Rectal smooth muscle tissue (tissue), 1 donor: ENCODE measurements around the gene PDK1.
"Not testable (repeated sequence)": the region's sequence is repeated elsewhere in the genome, so short reads cannot be mapped to it uniquely, and the experiment has no call there.

ENCODE experiments used
- H3K27ac ChIP-seq: one replicate; pipeline ENCODE4 v1.7.0; 2013; ENCODE audit warnings: low read depth, low read length, inconsistent platforms
- H3K27me3 ChIP-seq: one replicate; pipeline ENCODE4 v1.7.0; 2013; ENCODE audit warnings: low read length; ENCODE audit not compliant: control insufficient read depth, insufficient read depth
- H3K36me3 ChIP-seq: one replicate; pipeline ENCODE4 v1.7.0; 2013; ENCODE audit warnings: low read length; ENCODE audit not compliant: control insufficient read depth, insufficient read depth
- H3K4me1 ChIP-seq: one replicate; pipeline ENCODE4 v1.7.0; 2013; ENCODE audit warnings: low read length; ENCODE audit not compliant: control insufficient read depth, insufficient read depth
- H3K4me3 ChIP-seq: one replicate; pipeline ENCODE4 v1.7.0; 2013; ENCODE audit warnings: low read length
- H3K9ac ChIP-seq: one replicate; pipeline ENCODE4 v1.7.0; 2013; ENCODE audit warnings: low read length

Gene PDK1

GRCh38 chr2:172555522-172556283 lies at the start of gene PDK1:
TSS of gene PDK1 (plus strand) at chr2:172556090. CDS start at chr2:172556151, 61 bp downstream.
- peak within 1 kb of the TSS; percentile 74 for H3K27ac ChIP-seq
- peak within 1 kb of the TSS; percentile 90 for H3K9ac ChIP-seq
- no peaks in the 10 kb centered on the region for H3K36me3 ChIP-seq
- H3K4me1 ChIP-seq: peaks cover 5% of the 10 kb centered on the region
- peak within 1 kb of the TSS; percentile 98 for H3K4me3 ChIP-seq
- H3K27me3 ChIP-seq: no peaks in the 10 kb centered on the region

GRCh38 chr2:172507199-172507598 lies 48.7 kb upstream of the PDK1 start:
- no peak overlapping the region for H3K9ac ChIP-seq
- H3K4me1 ChIP-seq: no peaks in the 10 kb centered on the region
- H3K27me3 ChIP-seq: no peaks in the 10 kb centered on the region
- peaks cover 3% of the 10 kb centered on the region for H3K36me3 ChIP-seq
- H3K4me3 ChIP-seq: no peak overlapping the region
- no peak overlapping the region for H3K27ac ChIP-seq

- Histone ChIP-seq H3K27me3 (no peaks in the 10 kb centered on the region), H3K27ac (no peak overlapping the region), H3K9ac (no peak overlapping the region), H3K4me1 (no peaks in the 10 kb centered on the region), H3K4me3 (no peak overlapping the region), H3K36me3 (no peaks in the 10 kb centered on the region)
These were observed 45.8 kb upstream of the PDK1 start for GRCh38 chr2:172510088-172510487.

GRCh38 chr2:172510548-172510947 lies 45.3 kb upstream of the PDK1 start:
- no peaks in the 10 kb centered on the region for H3K4me1 ChIP-seq
- no peak overlapping the region for H3K4me3 ChIP-seq
- H3K36me3 ChIP-seq: no peaks in the 10 kb centered on the region
- no peak overlapping the region for H3K9ac ChIP-seq
- no peak overlapping the region for H3K27ac ChIP-seq
- no peaks in the 10 kb centered on the region for H3K27me3 ChIP-seq

- Histone ChIP-seq H3K4me3 (no peak overlapping the region), H3K27me3 (no peaks in the 10 kb centered on the region), H3K4me1 (no peaks in the 10 kb centered on the region), H3K27ac (no peak overlapping the region), H3K36me3 (no peaks in the 10 kb centered on the region), H3K9ac (no peak overlapping the region)
These were observed 42.9 kb upstream of the PDK1 start for GRCh38 chr2:172512810-172513523.

GRCh38 chr2:172513524-172513900 lies 42.4 kb upstream of the PDK1 start:
- H3K27ac ChIP-seq: no peak overlapping the region
- H3K4me3 ChIP-seq: no peak overlapping the region

GRCh38 chr2:172513935-172514586 lies 41.8 kb upstream of the PDK1 start:
- Histone ChIP-seq H3K27ac (no peak overlapping the region), H3K4me3 (no peak overlapping the region)

More at GRCh38 chr2:172513524-172513900, 42.4 kb upstream of the PDK1 start:
- Histone ChIP-seq H3K27me3 (no peaks in the 10 kb centered on the region), H3K4me1 (no peaks in the 10 kb centered on the region), H3K36me3 (no peaks in the 10 kb centered on the region), H3K9ac (no peak overlapping the region)

GRCh38 chr2:172516299-172516698 lies 39.6 kb upstream of the PDK1 start:
- Histone ChIP-seq H3K36me3 (no peaks in the 10 kb centered on the region), H3K27ac (no peak overlapping the region)

More at GRCh38 chr2:172513935-172514586, 41.8 kb upstream of the PDK1 start:
- Histone ChIP-seq H3K4me1 (no peaks in the 10 kb centered on the region), H3K27me3 (no peaks in the 10 kb centered on the region), H3K36me3 (no peaks in the 10 kb centered on the region), H3K9ac (no peak overlapping the region)

GRCh38 chr2:172518995-172519394 lies 36.9 kb upstream of the PDK1 start:
- H3K27ac ChIP-seq: no peak overlapping the region
- H3K27me3 ChIP-seq: no peaks in the 10 kb centered on the region
- no peak overlapping the region for H3K4me3 ChIP-seq
- no peaks in the 10 kb centered on the region for H3K4me1 ChIP-seq
- no peaks in the 10 kb centered on the region for H3K36me3 ChIP-seq
- H3K9ac ChIP-seq: no peak overlapping the region

More at GRCh38 chr2:172516299-172516698, 39.6 kb upstream of the PDK1 start:
- no peaks in the 10 kb centered on the region for H3K4me1 ChIP-seq
- H3K4me3 ChIP-seq: no peak overlapping the region
- H3K27me3 ChIP-seq: no peaks in the 10 kb centered on the region
- H3K9ac ChIP-seq: no peak overlapping the region

GRCh38 chr2:172525601-172526000 lies 30.3 kb upstream of the PDK1 start:
- H3K4me3 ChIP-seq: no peak overlapping the region
- no peak overlapping the region for H3K27ac ChIP-seq
- no peaks in the 10 kb centered on the region for H3K4me1 ChIP-seq
- H3K9ac ChIP-seq: no peak overlapping the region
- no peaks in the 10 kb centered on the region for H3K36me3 ChIP-seq
- no peaks in the 10 kb centered on the region for H3K27me3 ChIP-seq

- Histone ChIP-seq H3K9ac (no peak overlapping the region), H3K4me3 (no peak overlapping the region), H3K36me3 (no peaks in the 10 kb centered on the region), H3K27me3 (no peaks in the 10 kb centered on the region), H3K4me1 (no peaks in the 10 kb centered on the region), H3K27ac (no peak overlapping the region)
These were observed 24.6 kb upstream of the PDK1 start for GRCh38 chr2:172531309-172531708.

GRCh38 chr2:172532461-172532860 lies 23.4 kb upstream of the PDK1 start:
- H3K27me3 ChIP-seq, H3K9ac ChIP-seq, H3K27ac ChIP-seq, H3K36me3 ChIP-seq, H3K4me3 ChIP-seq, H3K4me1 ChIP-seq: not testable (repeated sequence)
